ENCODE results near the gene PIPOX. TPM values are rescaled to one million over a fixed set of nuclear protein-coding genes. Genes with fewer than 3 reads are reported as not detected.

The PIPOX gene
- total RNA-seq, 4 donors from 2014 or later, result 3.8 to 8.4 (median 5.1) TPM

DNA sequence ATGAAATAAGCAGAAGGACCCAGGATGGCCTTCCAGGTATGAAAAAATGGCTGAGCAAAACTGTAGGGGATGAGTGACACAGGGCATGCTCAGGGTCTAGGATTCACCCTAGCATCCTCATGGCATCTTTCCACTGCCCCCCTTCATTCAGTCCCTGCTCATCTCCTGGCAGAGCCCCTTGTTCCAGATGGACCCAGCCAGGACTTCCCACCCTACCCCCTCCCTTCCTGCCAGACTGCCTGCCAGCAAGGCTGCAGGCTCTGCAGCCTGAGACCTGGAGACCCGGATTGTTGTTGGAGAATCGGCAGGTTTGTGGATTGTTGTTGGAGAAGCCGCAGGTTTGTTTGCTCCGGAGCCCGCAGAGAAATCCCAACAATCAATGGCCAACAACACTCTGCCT, 43.7 kb upstream of the PIPOX start:
- Histone ChIP-seq H3K9me3 (no peaks in the 10 kb centered on the region), H3K27me3 (peaks cover 0 to 38% (median 1%) of the 10 kb centered on the region in 4 donors), H3K36me3 (no peaks in the 10 kb centered on the region), H3K4me3 (no peak overlapping the region), H3K4me1 (no peaks in the 10 kb centered on the region), H3K27ac (replicated peaks in 1 of 4) (no peak overlapping the region)
- no CpG with 5 or more reads among the region's 5 CpGs for WGBS
- intact Hi-C loops (cut with DNase I), result no loop called here
- TF ChIP-seq POLR2A (IDR thresholded peaks at IDR 0.05; ENCODE audit: low read depth) (no peak), POLR2AphosphoS5 (IDR thresholded peaks at IDR 0.05) (no peak), EP300 (IDR thresholded peaks at IDR 0.05) (no peak), CTCF (IDR thresholded peaks at IDR 0.05) (no peak)
- no peak for DNase-seq (ENCODE audit: extremely low spot score)

DNA sequence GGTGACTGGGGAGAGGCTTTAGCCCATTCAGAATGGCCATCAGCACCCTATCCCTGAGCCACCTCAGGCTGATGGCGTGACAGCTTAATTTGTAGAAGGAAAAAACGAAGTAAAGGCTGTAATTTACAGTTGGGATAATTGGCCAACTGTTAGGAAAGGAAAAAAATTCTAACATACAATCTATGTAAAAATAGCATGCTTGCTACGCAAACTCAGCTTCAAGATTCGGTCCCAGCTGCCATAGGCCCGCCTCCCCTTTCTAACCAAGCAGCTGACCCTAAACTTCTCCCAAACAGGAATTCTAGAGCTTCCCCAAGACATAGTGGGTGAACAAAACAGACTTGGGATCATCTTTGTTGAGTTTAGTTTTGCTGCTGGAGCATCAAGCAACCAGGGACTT, 42.0 kb upstream of the PIPOX start:
- TF ChIP-seq POLR2AphosphoS5 (IDR thresholded peaks at IDR 0.05), result no peak
- intact Hi-C loops (cut with DNase I), result no loop called here
- no peak for DNase-seq (ENCODE audit: extremely low spot score)
- Histone ChIP-seq H3K27ac (replicated peaks in 1 of 4) (no peak overlapping the region), H3K4me3 (no peak overlapping the region), H3K27me3 (peaks cover 0 to 48% (median 11%) of the 10 kb centered on the region in 4 donors), H3K9me3 (no peaks in the 10 kb centered on the region), H3K36me3 (no peaks in the 10 kb centered on the region), H3K4me1 (peaks cover 5 to 12% (median 10%) of the 10 kb centered on the region in 4 donors)
- 88% methylated on average over 5 of the region's 5 CpGs for WGBS

GRCh38 chr17:29002811-29003210, 40.1 kb upstream of the PIPOX start:
- TF ChIP-seq CTCF (IDR thresholded peaks at IDR 0.05), result no peak
- no peak overlapping the region for H3K27ac ChIP-seq (replicated peaks in 1 of 4)
- WGBS, result 54% methylated on average over 4 of the region's 4 CpGs
- no peak overlapping the region for H3K4me3 ChIP-seq
- no peaks in the 10 kb centered on the region for H3K36me3 ChIP-seq
- intact Hi-C loops (cut with DNase I), result no loop called here
- H3K9me3 ChIP-seq, result no peaks in the 10 kb centered on the region
- H3K4me1 ChIP-seq, result peaks cover 7 to 16% (median 14%) of the 10 kb centered on the region in 4 donors
- DNase-seq (ENCODE audit: extremely low spot score), result no peak
- H3K27me3 ChIP-seq, result peaks cover 0 to 58% (median 17%) of the 10 kb centered on the region in 4 donors

DNA sequence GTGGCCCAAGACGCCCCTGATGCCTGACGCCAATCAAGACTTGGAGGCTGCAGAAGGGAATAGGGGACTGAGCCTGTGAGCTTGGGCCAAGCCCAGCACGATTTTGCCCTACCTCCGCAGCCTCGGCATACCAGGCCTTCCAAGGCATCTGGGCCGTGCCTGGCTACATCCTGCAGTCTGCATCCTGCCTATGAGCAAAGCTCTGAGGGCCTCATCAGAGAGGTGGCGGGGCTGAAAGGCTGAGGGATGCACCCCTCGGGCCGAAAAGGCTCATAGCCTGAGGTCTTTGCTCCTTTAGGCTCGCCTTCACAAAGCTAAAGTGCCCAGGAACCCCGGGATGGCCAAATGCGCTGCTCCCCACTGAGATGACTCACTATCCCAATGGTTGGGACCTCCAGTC, 39.7 kb upstream of the PIPOX start:
- Histone ChIP-seq H3K36me3 (no peaks in the 10 kb centered on the region), H3K4me3 (no peak overlapping the region), H3K9me3 (no peaks in the 10 kb centered on the region), H3K27ac (replicated peaks in 1 of 4) (no peak overlapping the region), H3K27me3 (peaks cover 0 to 62% (median 17%) of the 10 kb centered on the region in 4 donors), H3K4me1 (peaks cover 7 to 16% (median 14%) of the 10 kb centered on the region in 4 donors)
- no peak for TF ChIP-seq POLR2AphosphoS5 (IDR thresholded peaks at IDR 0.05)
- TF ChIP-seq CTCF (IDR thresholded peaks at IDR 0.05), result no peak
- no peak for DNase-seq (ENCODE audit: extremely low spot score)
- 83% methylated on average over 1 of the region's 12 CpGs for WGBS
- intact Hi-C loops (cut with DNase I), result no loop called here

DNA sequence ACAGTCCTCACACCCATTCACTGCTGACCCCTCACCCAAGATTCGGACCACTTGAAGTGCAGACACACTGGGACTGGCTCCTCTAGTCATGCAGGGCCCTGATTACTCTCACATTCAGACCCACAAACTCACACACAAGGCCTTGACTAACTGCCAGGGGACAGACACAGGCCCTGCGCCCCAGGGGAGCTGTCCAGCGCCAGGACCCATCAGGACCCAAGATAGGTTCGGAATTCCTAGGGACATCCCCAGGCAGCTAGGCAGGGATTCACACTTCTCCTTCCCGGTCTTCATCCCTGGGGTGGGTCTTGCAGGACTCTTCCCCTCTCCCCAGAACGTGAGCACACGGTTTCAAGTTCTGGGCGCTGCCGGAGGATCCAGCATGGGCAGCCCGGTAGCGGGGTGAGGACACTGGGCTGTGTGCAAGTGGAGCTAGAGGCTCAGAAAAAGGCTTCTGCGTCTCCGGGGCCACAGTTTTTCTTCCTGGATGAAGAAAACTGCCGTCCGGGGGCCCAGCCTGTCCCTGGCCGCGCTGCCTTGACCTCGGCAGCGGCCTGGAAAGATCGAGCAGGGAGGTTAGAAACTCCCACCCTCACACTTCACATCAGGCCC, 38.8 kb upstream of the PIPOX start:
- WGBS, result 62% methylated on average over 20 of the region's 20 CpGs
- intact Hi-C loops (cut with DNase I), result no loop called here
- no peak for TF ChIP-seq POLR2AphosphoS5 (IDR thresholded peaks at IDR 0.05)
- no peak for TF ChIP-seq CTCF (IDR thresholded peaks at IDR 0.05)
- TF ChIP-seq EP300 (IDR thresholded peaks at IDR 0.05), result no peak
- TF ChIP-seq POLR2A (IDR thresholded peaks at IDR 0.05; ENCODE audit: low read depth), result no peak
- H3K4me1 ChIP-seq, result peaks cover 7 to 16% (median 14%) of the 10 kb centered on the region in 4 donors
- H3K36me3 ChIP-seq, result no peaks in the 10 kb centered on the region
- H3K9me3 ChIP-seq, result no peaks in the 10 kb centered on the region
- no peak overlapping the region for H3K27ac ChIP-seq (replicated peaks in 1 of 4)
- DNase-seq (ENCODE audit: extremely low spot score), result no peak
- H3K27me3 ChIP-seq, result peaks cover 0 to 71% (median 17%) of the 10 kb centered on the region in 4 donors
- no peak overlapping the region for H3K4me3 ChIP-seq
